ENCODE data around the gene CARTPT.

The CARTPT gene

GRCh38 chr5:71719063-71719964 lies at the start of gene CARTPT:
Gene CARTPT, plus strand, starts transcription at chr5:71719275. Its CDS starts 19 bp downstream, at chr5:71719294.
- no peak for DNase-seq

GRCh38 chr5:71677977-71678376 lies 41.1 kb upstream of the CARTPT start:
- DNase-seq, result no peak

- DNase-seq, result no peak
Observed at GRCh38 chr5:71679714-71680113, 39.4 kb upstream of the CARTPT start.

- DNase-seq, result no peak
Observed at GRCh38 chr5:71680510-71680909, 38.6 kb upstream of the CARTPT start.

- no peak for DNase-seq
Observed at GRCh38 chr5:71681296-71681695, 37.8 kb upstream of the CARTPT start.

- no peak for DNase-seq
Observed at GRCh38 chr5:71684309-71684708, 34.8 kb upstream of the CARTPT start.

DNA sequence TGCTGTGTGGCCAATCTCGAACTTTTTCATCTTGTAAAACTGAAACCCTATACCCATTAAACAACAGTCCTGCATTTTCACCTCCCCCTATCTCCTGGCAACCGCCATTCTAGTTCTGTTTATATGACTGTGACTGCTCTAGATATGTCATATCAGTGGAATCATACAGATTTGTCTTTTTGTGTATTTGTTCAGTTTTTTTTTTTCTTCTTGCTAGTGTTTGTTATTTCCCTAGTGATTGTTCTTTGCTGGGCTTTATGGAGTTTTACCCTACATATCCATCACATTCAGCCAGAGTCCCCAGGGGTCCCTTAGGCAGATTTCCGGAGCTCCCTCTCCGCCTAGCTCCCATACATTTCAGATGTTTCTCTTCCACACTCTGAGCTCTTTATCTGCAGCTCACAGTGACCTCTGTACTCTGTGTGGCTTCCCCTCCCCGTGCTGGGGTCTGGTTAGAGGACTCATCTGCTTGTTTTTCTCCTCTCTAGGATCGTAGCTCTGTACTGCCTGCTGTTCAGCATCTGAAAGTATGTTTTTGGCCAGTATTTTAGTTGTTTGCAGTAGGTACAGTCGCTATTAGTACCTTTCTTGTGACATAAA lies 25.1 kb upstream of the CARTPT start:
- DNase-seq, result no peak

DNA sequence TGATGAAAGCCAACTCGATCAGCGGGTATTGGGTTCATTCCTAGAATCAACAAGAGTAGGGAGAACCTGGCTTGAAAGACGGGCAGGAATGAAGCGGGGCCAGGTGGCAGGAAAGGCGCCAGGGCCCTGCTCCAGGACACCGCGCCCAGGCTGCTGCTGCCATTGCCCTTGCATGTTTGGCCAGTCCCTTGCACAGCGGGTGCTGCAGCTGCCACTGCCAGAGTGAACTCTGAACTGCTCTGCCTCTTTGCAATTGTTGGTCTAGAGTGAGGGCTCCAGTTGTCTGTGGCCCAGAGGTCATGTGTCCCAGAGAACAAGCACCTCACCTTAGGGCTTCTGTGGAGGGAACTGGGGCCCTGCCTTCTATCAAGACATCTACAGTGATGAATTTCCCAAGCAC lies 24.0 kb upstream of the CARTPT start:
- no peak for DNase-seq

DNA sequence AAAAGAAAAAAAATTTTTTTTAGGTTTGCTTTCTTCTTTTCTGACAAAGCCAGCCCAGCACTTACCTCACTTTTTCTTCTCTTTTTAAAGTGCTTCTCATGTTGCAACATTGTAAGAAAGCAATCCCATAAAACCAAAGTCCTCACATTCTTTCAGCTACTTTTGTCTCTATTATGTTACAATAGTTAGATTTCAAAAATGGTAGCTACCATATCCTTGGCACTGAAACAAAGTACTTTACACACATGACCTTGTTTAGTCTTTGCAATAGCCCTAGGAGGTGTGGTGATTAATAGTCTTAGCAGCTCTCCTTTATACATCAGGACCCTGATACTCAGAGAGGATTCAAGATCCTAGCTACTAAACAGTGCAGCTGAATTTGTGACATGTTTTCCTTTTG lies 23.5 kb upstream of the CARTPT start:
- DNase-seq, result no peak

DNA sequence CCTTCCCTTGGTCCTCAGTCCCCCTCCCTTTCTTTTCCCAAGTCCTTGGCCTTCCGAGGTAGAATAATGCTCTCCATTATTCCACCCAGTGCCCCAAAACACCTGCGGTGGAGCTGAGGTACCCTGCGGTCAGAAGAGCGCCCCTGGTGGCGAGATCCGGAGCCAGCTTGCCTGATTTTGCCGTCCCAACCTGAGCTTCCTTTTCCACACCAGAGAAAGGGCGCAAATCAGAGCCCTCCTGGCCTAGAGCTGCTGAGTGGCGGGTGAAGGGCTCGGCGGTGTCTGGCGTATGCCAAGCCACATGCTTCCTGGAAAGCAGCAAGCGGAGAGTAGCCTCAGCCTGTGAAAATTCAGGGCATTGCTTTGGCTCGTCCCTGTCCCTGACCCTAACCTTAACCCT lies 21.1 kb upstream of the CARTPT start:
- DNase-seq, result no peak

DNA sequence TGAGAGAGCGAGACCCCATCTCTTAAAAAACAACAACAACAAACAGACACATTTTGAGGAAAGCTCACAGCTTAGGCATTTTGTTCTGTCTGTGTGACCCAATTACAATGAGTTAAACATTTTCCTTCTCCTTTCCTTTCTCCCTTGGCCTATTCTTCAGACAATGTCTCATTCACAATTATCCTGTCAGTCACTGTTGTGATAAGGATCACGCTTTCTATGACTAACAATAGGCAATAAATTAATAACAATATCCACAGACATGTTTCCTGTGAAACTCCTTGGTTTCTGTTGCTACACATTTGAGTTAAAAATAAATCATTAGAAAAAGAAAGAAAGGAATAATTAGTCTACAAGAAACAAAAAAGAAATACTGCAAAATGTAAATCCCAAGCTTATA lies 19.8 kb upstream of the CARTPT start:
- DNase-seq, result no peak

DNA sequence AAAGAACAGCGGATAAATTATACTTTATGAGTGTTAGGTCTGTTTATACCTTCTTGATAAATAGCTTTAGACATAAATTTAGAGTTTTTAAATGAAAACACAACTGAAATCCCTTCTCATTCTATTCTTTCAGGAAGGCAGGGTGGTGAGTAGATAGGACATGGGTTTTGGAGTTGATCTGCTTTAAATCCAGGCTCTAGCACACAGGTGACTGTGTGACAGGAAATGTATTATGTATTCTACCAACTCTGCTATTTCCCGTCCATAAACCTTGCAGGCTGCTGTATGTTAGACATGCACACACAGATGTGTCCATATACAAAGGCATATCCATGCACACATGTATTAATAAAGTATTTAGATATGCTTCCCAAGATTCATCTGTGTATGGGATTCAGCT lies 19.3 kb upstream of the CARTPT start:
- no peak for DNase-seq

DNA sequence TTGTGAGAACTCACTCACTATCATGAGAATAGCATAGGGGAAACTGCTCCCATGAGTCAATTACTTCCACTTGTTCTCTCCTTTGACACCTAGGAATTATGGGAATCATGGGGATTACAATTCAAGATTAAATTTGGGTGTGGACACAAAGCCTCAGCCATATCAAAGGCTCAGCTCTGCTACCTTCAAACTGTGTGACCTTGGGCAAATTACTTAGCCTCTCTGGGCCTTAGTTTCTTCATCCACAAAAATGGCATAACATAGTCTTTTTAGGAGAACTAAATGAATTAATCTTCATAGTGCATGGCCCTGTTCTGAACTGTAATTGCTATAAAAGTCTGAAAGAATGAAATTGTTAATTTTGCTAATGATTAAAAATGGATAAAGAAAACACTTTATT lies 18.3 kb upstream of the CARTPT start:
- DNase-seq, result no peak

- no peak for DNase-seq
Observed at GRCh38 chr5:71701407-71701806, 17.7 kb upstream of the CARTPT start.

DNA sequence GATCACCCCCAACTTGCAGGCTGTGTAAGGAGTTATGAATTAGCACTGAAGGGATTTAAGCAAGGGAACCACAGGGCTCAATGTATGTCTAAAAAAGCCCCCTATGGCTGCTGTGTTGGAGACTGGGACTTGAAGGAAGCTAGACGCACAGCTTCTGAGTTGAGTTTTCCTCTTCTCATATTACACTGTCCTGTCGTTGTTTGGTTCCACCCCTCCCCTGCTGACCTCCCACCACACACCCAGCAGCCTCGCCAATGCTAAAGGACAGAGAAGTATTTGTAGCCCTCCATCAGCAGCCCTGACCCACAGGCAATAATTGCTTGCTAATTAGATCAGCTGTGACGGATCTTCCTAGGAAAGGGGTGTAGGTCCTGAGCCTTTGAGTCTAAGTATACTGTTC lies 15.1 kb upstream of the CARTPT start:
- DNase-seq, result no peak

DNA sequence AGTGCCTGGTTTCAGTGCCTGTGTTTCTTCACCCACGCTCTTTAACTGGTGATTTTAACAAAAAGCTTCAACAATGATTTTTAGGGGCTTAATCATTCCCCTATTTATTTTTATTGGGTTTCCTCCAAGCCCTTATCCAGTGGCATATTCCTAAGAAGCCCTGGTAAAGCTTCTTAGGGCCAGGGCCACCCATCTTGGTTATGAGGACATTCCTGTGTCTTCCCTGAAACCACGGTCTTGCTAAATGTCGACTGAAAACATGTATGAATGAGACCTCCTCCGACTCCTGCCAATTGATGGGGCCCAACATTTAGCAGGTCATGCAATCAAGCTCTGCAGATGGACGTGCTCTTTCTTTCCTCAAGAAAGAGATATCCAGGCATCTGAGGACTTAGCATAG lies 13.7 kb upstream of the CARTPT start:
- no peak for DNase-seq

- no peak for DNase-seq
Observed at GRCh38 chr5:71706906-71707305, 12.2 kb upstream of the CARTPT start.

DNA sequence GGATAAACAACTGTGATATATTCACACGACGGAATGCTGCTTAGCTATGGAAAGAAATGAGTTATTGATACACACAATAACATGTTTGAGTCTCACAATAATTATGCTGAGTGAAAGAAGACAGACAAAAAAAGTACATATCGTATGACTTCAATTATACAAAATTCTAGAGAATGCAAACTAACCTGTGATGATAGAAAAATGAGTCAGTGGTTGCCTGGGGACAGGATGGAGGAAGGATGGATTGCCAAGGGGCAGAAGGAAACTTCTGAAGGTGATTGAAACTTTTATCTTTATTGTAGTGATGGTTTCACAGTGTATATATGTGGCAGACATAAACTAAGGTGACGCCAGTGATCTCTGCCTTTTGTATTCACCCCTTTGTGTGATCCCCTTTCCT lies 7.5 kb upstream of the CARTPT start:
- no peak for DNase-seq

- DNase-seq, result no peak
Observed at GRCh38 chr5:71714911-71715310, 4.2 kb upstream of the CARTPT start.

GRCh38 chr5:71727978-71728377 lies 8.9 kb downstream of the CARTPT start:
- DNase-seq, result no peak

GRCh38 chr5:71731015-71731414 lies 11.9 kb downstream of the CARTPT start:
- DNase-seq, result no peak

- no peak for DNase-seq
Observed at GRCh38 chr5:71732011-71732410, 12.9 kb downstream of the CARTPT start.

DNA sequence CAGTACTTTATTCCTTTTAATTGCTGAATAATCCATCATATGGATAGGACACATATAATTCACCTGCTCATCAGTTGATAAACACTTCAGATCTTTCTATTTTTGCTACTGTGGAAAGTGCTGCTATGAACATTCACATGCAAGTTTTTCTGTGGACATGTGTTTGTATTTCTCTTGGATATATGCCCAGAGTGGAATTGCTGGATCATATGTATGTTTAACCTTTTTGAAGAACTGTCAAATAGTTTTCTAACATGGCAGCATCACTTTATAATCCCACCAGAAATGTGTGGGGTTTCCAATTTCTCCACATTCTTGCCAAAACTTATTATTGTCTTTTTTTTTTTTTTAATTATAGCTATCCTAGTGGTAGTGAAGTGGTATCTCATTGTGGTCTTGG lies 15.1 kb downstream of the CARTPT start:
- no peak for DNase-seq

DNA sequence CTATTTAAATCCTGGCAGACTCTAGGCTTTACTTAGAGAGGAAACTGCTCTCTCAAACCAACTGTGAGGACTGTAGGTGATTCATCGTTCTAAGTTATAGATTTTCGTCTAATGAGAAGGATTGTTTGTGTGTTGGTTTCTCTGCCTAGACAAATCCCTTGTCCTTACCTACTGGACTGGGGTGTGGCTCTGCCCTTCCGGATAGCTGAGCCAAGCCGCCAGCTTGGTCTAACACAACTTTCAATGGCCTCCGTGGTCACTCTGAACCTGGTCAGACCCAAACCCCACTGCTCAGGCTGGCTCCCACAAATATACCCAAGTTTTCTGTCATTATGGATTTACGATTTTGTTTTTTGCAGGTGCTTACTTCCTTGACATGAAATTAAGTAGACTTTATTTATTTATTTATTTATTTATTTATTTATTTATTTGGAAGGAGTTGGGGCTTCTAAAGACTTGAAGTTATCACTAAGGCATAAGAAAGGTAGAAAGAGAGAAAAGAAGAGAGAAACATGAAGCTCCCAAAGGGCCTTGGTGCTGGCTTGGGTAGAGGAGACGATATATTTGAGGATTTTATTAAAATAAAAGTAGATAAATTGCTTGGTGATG lies 19.0 kb downstream of the CARTPT start:
- no peak for DNase-seq
